Loucy (cell line): ENCODE results near the gene SGK1.

ENCODE experiments used
- CTCF ChIP-seq: fragments of 200-600 bp; sonication (generic); conservative IDR thresholded peaks from 2 replicates; pipeline ENCODE4 v1.5.1; 2014; ENCODE audit warnings: mild to moderate bottlenecking, antibody characterized with exemption, low read length
- EZH2phosphoT487 ChIP-seq: fragments of 200-600 bp; IDR thresholded peaks from 2 replicates; pipeline ENCODE4 v1.6.1; 2018; ENCODE audit warnings: antibody characterized with exemption, mild to moderate bottlenecking, moderate library complexity, borderline replicate concordance

- TF ChIP-seq CTCF = no peak
- TF ChIP-seq EZH2phosphoT487 = no peak
These were observed 7.1 kb downstream of the SGK1 start for GRCh38 chr6:134310817-134311216.
